Activated CD8-positive, alpha-beta T cell treated with anti-CD3 and anti-CD28 coated beads, Interleukin-2, amount 10 ng/mL, durations not matched to agents 7 days and 5 days (primary cell): ENCODE data around the gene PGK2. TPM values are rescaled to one million over a fixed set of nuclear protein-coding genes. Genes with fewer than 3 reads are reported as not detected.

Experiments
- total RNA-seq, 2 experiments: library from RNA; stranded (reverse); gene quantifications; one replicate each; pipeline ENCODE4 v1.2.3, GENCODE V29; 2021

PGK2 gene
- total RNA-seq, 2 experiments from 2014 or later = not detected

Other genes with a start within 250 kb of the PGK2 start
- gene C6orf141, start 236.6 kb downstream of the PGK2 start, total RNA-seq = under 1 TPM in 1 of 2 experiments, not detected in 1; 0.26 TPM
- gene RHAG, start 150.4 kb downstream of the PGK2 start, total RNA-seq = not detected
- gene CRISP2, start 73.7 kb downstream of the PGK2 start, total RNA-seq = not detected
- gene CRISP3, start 42.9 kb downstream of the PGK2 start, total RNA-seq = not detected
- not detected for gene CRISP1, start 79.2 kb upstream of the PGK2 start, total RNA-seq
- gene DEFB114, start 176.9 kb upstream of the PGK2 start, total RNA-seq = not detected
- gene DEFB113, start 182.3 kb upstream of the PGK2 start, total RNA-seq = not detected
- not detected for gene DEFB110, start 234.7 kb upstream of the PGK2 start, total RNA-seq